ENCODE data around the gene ADAMTS12. TPM values are rescaled to one million over a fixed set of nuclear protein-coding genes. Genes with fewer than 3 reads are reported as not detected.
"Not testable (repeated sequence)": the region's sequence is repeated elsewhere in the genome, so short reads cannot be mapped to it uniquely, and the experiment has no call there.

Gene ADAMTS12
- total RNA-seq, 4 donors from 2014 or later: 2.3 to 6.0 (median 4.2) TPM

DNA sequence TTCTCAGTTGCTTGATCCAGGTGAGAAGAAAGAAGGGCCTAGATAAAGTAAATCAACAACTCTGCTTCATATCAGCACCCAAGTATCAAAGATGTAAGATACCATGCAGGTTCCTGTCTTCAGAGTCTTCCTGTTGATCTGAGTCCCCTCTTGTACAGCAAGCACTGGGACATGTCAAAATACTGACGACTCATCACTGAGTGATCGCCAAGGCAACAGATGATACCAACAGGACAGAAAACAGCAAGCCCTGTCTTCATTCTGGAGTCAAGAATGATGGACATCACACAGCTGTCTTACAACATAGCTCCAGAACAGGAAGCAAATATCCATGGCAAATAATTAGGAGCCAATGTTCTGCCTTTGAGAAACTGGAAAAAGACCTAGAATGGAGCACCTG lies 367.3 kb downstream of the ADAMTS12 start:
- H3K4me3 ChIP-seq: no peak overlapping the region
- no peak for TF ChIP-seq POLR2AphosphoS5 (IDR thresholded peaks at IDR 0.05)
- TF ChIP-seq CTCF (IDR thresholded peaks at IDR 0.05): no peak
- no peak for TF ChIP-seq POLR2A (IDR thresholded peaks at IDR 0.05; ENCODE audit: low read depth)
- TF ChIP-seq EP300 (IDR thresholded peaks at IDR 0.05): no peak
- intact Hi-C loops (cut with DNase I): no loop called here
- H3K27ac ChIP-seq (replicated peaks in 1 of 4): no peak overlapping the region
- no peaks in the 10 kb centered on the region for H3K36me3 ChIP-seq
- 88% methylated on average over 2 of the region's 2 CpGs for WGBS
- DNase-seq (ENCODE audit: extremely low spot score): no peak
- H3K4me1 ChIP-seq: peaks cover 0 to 8% (median 4%) of the 10 kb centered on the region in 4 donors
- H3K9me3 ChIP-seq: no peaks in the 10 kb centered on the region
- H3K27me3 ChIP-seq: no peaks in the 10 kb centered on the region

DNA sequence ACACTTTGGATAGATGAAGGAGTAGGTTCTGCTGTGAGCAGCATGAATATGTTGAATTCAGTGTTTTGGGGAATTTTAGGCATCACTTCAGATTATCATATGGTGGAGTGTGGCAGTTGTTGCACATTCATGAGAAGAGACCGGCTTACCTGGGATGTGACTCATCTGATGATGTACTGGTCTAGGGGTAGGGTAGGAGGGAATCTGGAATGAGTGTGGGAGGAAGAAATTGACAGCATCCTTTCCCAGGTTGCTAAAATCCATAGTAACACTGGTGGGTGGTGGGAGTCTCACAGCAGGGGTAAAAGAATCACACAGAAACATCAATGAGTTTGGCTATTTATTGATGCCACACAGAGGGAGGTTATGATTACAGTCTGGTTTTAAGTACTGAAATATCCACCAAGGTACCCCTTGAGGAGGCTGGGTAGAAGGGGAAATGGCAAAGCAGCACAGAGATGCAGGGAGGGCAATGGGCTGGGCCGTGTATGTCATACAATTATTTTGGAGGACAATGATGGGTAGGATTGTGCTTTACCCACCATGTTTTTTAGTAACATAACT lies 368.5 kb downstream of the ADAMTS12 start:
- Histone ChIP-seq H3K9me3 (no peaks in the 10 kb centered on the region), H3K4me3 (no peak overlapping the region), H3K4me1 (peaks cover 0 to 8% (median 4%) of the 10 kb centered on the region in 4 donors), H3K27me3 (no peaks in the 10 kb centered on the region), H3K36me3 (no peaks in the 10 kb centered on the region), H3K27ac (replicated peaks in 1 of 4) (no peak overlapping the region)
- WGBS: 77% methylated on average over 2 of the region's 2 CpGs
- TF ChIP-seq CTCF (IDR thresholded peaks at IDR 0.05): no peak
- DNase-seq (ENCODE audit: extremely low spot score): peak; percentile 70
- intact Hi-C loops (cut with DNase I): no loop called here

DNA sequence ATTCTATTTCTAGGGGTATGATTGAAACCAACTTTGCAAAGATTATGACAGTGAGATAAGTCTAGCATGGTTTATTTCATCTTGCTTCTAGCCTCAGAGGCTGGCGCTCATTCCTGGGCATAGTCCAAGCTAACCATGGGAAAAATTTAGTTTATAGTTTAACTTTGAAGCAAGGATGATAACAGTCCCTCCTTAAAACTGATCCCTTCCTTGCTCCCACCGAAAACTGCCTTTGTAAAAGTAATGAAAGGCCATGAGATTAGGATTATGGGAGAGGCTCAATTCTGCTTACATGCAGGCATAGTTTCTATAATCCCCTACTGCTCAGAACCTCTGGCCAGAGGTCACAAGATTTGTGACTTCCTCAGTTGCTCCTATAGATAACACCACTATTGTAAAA lies 375.4 kb downstream of the ADAMTS12 start:
- H3K4me1 ChIP-seq: peaks cover 0 to 6% (median 0%) of the 10 kb centered on the region in 4 donors
- H3K9me3 ChIP-seq: no peaks in the 10 kb centered on the region
- H3K36me3 ChIP-seq: no peaks in the 10 kb centered on the region
- intact Hi-C loops (cut with DNase I): no loop called here
- no peak for DNase-seq (ENCODE audit: extremely low spot score)
- no peaks in the 10 kb centered on the region for H3K27me3 ChIP-seq
- no peak overlapping the region for H3K27ac ChIP-seq (replicated peaks in 1 of 4)
- H3K4me3 ChIP-seq: no peak overlapping the region
- 62% methylated on average over 2 of the region's 2 CpGs for WGBS
- no peak for TF ChIP-seq EP300 (IDR thresholded peaks at IDR 0.05)
- TF ChIP-seq POLR2A (IDR thresholded peaks at IDR 0.05; ENCODE audit: low read depth): no peak
- TF ChIP-seq POLR2AphosphoS5 (IDR thresholded peaks at IDR 0.05): no peak
- TF ChIP-seq CTCF (IDR thresholded peaks at IDR 0.05): no peak

- DNase-seq (ENCODE audit: extremely low spot score); H3K4me1 ChIP-seq; H3K9me3 ChIP-seq; H3K4me3 ChIP-seq; H3K27me3 ChIP-seq; intact Hi-C loops (cut with DNase I); H3K27ac ChIP-seq (replicated peaks in 1 of 4); H3K36me3 ChIP-seq: not testable (repeated sequence)
- 99% methylated on average over 18 of the region's 32 CpGs for WGBS
Measured at GRCh38 chr5:33515366-33515765, 376.4 kb downstream of the ADAMTS12 start.

- DNase-seq (ENCODE audit: extremely low spot score): no peak
- 96% methylated on average over 3 of the region's 3 CpGs for WGBS
- Histone ChIP-seq H3K36me3 (no peaks in the 10 kb centered on the region), H3K4me1 (peaks cover 0 to 6% (median 0%) of the 10 kb centered on the region in 4 donors), H3K9me3 (no peaks in the 10 kb centered on the region), H3K4me3 (no peak overlapping the region), H3K27me3 (no peaks in the 10 kb centered on the region), H3K27ac (replicated peaks in 1 of 4) (no peak overlapping the region)
- intact Hi-C loops (cut with DNase I): no loop called here
- TF ChIP-seq EP300 (IDR thresholded peaks at IDR 0.05): no peak
- no peak for TF ChIP-seq CTCF (IDR thresholded peaks at IDR 0.05)
Measured at GRCh38 chr5:33513462-33514185, 378.2 kb downstream of the ADAMTS12 start.
